Astrocyte of the spinal cord (primary cell): ENCODE measurements around the gene NEMP2.

Experiments
- DNase-seq: peaks from one replicate; pipeline ENCODE4 v3.0.0; 2011; ENCODE audit warnings: low read depth, low spot score
- H3K4me3 ChIP-seq: 2 replicates; pipeline ENCODE4 v1.5.1; 2011; ENCODE audit warnings: low read depth, mild to moderate bottlenecking, low read length, moderate library complexity
- in situ Hi-C: cut with HindIII; loops from 2 replicates; pipeline ENCODE4 v1.10.0; 2017; ENCODE audit warnings: low sequenced_read_pairs
- TF ChIP-seq, protein P1 (sequence below): IDR thresholded peaks from 2 replicates; pipeline ENCODE4 v1.5.1; 2012; ENCODE audit warnings: low read depth, mild to moderate bottlenecking, low read length, inconsistent platforms

The NEMP2 gene

DNA sequence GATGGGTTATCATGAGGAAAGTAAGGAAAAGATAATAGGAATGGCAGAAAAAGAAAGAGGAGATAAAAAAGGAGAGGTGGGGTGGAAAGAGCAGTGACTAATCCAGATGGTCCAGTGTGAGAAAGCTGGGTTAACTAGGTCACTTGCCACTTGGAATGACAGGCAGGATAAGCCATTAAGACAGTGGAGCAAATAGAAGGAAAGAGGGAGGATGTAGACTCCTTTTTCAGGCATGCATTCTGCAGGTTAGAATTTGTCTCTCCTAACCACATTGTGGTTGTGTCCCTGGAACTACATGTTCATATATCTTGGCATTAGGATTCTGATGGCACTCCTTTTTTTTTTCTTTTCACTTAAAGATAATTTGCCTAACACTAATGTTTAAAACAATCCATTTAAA is 13.4 kb upstream of the NEMP2 start:
- TF ChIP-seq, protein P1, sequence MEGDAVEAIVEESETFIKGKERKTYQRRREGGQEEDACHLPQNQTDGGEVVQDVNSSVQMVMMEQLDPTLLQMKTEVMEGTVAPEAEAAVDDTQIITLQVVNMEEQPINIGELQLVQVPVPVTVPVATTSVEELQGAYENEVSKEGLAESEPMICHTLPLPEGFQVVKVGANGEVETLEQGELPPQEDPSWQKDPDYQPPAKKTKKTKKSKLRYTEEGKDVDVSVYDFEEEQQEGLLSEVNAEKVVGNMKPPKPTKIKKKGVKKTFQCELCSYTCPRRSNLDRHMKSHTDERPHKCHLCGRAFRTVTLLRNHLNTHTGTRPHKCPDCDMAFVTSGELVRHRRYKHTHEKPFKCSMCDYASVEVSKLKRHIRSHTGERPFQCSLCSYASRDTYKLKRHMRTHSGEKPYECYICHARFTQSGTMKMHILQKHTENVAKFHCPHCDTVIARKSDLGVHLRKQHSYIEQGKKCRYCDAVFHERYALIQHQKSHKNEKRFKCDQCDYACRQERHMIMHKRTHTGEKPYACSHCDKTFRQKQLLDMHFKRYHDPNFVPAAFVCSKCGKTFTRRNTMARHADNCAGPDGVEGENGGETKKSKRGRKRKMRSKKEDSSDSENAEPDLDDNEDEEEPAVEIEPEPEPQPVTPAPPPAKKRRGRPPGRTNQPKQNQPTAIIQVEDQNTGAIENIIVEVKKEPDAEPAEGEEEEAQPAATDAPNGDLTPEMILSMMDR: no peak
- in situ Hi-C loops: no loop called here
- DNase-seq: no peak
- no peak overlapping the region for H3K4me3 ChIP-seq

DNA sequence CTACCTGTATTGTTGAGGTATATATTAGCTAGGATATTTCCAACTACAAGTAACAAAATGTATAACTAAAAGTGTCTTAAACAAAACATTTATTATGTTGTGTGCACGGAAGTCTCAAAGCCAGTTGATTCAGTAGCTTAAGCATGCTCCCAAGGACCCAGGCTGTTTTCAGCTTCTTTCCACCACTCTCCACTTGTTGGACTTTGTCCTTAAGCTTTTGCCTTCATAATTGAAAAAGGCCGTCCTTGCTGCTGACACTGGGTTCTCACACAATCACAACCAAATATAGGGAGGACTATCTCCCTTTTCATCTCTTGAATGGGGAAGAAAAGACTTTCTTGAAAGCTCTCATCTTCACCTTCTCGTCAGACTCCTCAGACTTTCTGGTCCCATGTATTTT is 12.2 kb upstream of the NEMP2 start:
- TF ChIP-seq, protein P1: no peak
- no peak overlapping the region for H3K4me3 ChIP-seq

DNA sequence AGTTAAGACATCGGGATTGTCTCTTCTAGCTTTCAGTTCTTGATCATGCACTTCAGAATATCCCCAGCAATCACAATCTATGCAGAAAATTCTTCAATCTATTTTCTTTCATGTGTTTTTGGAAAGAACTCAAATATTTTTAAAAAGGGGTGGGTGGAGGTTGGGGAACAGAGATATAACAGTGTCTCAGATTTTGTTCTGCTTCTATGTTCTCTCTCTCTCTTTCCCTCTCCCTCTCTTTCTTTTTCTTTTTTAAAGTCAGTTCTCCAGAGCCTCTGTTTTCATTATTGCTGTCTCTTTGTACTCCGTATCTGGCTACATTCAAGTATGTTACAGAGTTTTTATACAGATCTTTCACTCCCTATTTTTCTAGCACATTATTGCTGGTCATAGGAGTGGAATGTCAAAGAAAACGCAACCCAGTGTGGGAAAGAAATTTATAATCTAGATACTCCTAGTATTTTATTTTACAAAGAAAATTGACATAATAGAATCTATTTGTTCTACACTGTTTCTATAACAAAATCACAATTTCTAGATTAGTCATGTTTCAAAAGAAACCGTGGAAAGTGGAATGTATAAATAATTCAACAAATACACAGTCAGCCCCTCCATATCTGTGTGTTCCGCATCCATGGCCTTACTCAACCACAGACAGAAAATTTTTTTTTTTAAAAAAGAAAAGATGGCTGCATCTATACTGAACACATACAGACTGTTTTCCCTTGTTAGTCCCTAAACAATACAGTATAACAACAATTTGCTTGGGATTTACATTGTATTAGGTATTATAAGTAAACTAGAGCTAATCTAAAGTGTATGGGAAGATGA is 11.2 kb upstream of the NEMP2 start:
- DNase-seq: peak; percentile 60
- H3K4me3 ChIP-seq: no peak overlapping the region
- in situ Hi-C loops: no loop called here
- TF ChIP-seq, protein P1: no peak

More for the DNA sequence above, 12.2 kb upstream of the NEMP2 start:
- no peak for DNase-seq
- in situ Hi-C loops: no loop called here

DNA sequence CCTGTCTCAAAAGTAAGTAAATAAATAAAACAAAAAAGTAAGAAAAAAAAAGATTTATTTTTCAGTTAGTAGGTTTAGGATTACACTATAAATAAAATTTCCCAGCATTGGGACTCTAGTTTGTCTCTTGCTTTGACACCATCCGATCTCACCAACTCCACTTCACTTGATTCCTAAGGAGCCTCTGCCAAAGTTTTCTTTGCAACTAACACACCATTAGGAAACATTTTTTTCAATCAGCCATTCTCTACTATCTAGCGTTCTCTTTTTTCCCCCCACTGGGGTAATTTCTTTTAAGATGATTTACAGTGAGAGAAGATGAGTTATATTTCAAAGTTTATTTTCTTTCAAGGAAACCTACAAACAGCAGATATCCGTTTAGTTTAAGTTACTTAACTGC is 10.6 kb upstream of the NEMP2 start:
- peak; percentile 11 for DNase-seq
- in situ Hi-C loops: no loop called here
- TF ChIP-seq, protein P1: no peak
- H3K4me3 ChIP-seq: peak overlapping the region; percentile 4

DNA sequence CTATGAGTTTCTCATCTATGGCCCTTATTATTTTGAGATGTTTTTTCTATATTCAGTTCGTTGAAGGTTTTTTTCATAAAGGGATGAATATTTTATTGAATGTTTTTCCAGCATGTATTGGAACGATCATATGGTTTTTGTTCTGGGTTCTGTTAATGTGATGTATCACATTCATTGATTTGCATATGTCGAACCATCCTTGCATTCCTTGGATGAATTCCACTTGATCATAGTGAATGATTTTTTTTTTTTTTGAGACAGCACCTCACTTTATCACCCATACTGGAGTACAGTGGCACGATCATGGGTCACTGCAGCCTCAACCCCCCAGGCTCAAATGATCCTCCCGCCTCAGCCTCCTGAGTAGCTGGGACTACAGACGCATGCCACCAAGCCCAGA is 5.5 kb upstream of the NEMP2 start:
- TF ChIP-seq, protein P1: no peak
- in situ Hi-C loops: no loop called here
- H3K4me3 ChIP-seq: no peak overlapping the region
- no peak for DNase-seq

DNA sequence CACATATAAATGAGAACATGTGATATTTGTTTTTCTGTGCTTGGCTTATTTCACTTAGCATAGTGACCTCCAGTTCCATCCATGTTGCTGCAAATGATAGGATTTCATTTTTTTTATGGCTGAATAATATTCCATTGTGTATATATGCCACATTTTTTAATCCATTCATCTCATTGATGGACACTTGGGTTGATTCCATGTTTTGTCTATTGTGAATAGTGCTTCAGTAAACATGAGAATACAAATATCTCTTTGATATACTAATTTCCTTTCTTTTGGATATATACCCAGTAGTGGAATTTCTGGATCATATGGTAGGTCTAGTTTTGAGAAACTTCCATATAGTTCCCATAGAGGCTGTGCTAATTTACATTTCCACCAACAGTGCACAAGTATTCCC is 3.7 kb upstream of the NEMP2 start:
- DNase-seq: no peak
- H3K4me3 ChIP-seq: no peak overlapping the region
- TF ChIP-seq, protein P1: no peak
- in situ Hi-C loops: no loop called here
